GM19193 (cell line): ENCODE results near the gene ZNF384.

Source experiments
- POLR2A ChIP-seq: IDR thresholded peaks from 4 replicates; pipeline ENCODE4 v1.6.1; 2011; ENCODE audit not compliant: insufficient read depth, insufficient read length; ENCODE audit errors: extremely low read depth

ZNF384 gene

GRCh38 chr12:6644257-6644596 is 44.9 kb downstream of the ZNF384 start:
- peak; percentile 41 for TF ChIP-seq POLR2A

- peak; percentile 25 for TF ChIP-seq POLR2A
These were observed 45.5 kb downstream of the ZNF384 start for GRCh38 chr12:6643569-6644256.

DNA sequence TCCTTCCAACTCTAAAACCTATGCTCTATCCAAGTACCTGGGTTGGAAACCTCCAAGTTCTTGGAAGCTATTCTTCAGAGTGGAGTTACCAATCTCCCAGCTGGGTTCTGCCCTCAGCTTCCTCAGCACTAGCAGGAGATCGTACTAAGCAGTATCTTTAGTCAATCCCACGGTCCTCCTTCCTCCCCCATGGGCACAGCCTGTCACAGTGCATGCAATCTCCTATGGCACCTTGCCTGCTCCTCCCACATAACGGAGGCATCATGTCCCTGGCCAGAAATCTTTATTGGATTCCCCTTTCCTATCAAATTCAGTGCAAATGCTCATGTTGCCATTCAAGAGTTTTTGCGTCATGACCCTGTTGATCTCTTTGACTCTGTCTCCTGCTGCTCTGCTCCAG is 48.0 kb downstream of the ZNF384 start:
- TF ChIP-seq POLR2A = no peak

GRCh38 chr12:6640497-6640896 is 48.7 kb downstream of the ZNF384 start:
- TF ChIP-seq POLR2A = no peak

DNA sequence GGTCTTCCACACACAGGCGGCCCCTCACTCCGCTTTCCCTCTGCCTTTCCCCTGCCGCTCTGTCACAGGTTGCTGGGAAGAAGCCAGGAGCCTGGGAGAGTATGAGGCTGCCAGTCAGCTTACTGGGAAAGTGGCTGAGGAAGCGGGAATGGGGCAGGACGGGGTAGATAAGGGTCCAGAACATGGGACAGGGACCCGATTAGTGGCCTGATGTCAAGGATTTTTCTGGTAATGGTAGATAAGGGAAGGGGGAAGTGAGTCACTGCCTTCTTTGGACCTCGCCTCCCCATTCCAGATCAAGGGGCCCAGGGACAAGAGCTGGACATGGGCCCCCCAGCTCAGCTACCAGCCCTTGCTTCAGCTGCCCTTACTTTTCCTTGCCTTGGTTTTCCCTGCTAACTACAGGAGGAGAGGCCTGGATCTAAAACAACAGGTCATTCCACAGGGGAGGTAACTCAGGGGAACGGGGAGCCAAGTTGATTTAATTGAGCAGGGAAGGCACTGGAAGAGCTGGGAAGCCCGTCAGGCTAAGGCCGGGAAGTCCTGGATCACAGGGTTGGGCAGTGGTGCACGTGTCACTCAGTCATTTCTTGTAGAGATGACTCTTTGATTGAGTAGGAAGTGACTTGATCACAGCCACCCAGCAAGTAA is 49.9 kb downstream of the ZNF384 start:
- no peak for TF ChIP-seq POLR2A

DNA sequence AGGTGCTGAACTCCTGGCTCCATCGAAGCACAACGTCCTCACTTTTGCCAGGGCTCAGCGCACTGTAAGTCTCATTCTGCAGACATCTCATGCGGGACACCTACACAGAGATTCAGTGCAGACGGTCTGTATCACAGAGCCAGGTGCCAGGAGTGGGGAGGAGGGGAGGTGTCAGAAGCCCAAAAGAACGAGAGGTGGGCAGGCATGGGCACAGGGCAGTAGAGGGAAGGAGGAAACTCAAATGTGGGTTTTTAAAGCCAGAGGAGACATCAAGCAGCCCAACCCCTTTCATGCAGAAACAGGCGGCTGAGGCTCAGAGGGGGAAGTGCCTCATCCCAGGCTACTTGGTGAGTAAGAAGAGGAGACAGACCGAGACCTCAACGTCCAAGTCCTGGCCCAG is 50.9 kb downstream of the ZNF384 start:
- TF ChIP-seq POLR2A = no peak

DNA sequence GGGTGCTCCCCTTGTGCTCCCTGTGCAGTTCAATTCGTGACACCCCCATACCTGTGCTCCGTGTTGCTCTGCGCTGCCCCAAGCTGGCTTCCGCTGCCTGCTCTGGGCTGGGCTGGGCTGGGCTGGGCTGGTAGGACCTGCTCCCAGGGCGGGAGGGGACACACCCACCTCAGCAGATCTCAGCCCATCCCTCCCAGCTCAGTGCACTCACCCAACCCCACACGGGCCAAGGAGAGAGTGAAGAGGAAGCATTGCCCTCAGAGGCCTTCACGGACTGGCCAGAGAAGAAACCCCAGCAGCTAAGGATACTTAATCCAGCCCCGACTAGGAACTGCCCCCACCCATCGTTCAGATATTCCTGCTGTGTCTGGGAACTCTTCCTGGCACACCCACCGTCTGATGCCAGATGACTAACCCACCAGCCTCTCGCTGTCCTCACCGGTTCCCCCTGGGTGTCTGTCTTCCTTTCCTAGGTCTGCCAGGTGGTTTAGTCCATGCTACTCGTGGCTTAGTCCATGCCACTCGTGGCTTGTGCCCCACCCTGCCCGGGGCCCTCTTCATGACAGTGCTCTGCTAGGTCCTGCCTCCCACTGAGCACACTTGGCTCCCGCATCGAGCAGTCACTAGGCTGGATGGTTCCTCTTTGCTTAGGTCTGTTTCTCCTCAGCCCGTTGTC is 53.2 kb downstream of the ZNF384 start, which contains the start of gene LPAR5:
Gene LPAR5 (minus strand): TSS at position 104 of the 676 bp plus-strand sequence. CDS start 14,711 bp downstream, outside the sequence.
- TF ChIP-seq POLR2A = peak; percentile 61

DNA sequence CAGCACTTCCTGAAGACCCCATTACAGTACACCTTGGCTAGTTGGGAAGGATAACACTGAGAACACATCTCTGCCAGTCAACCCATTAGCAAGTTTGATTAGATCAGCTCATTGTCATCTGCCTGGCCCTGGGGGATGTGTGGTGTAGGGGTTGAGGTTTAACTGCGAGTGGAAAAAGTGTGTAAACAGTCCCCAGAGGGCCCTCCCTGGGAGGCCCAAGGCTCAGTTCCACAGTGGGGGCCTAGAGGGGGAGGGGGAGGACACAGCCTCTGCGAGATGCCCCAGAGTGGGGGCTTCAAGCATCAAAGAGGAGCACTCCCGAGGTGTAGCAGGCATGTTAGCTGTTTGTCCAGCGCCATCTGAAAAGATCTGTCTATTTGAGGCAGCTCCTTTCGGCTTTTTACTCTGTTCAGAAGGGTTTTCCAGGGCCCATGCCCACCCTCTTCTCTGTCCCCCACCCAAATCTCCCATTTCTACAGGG is 53.8 kb downstream of the ZNF384 start:
- TF ChIP-seq POLR2A = no peak

DNA sequence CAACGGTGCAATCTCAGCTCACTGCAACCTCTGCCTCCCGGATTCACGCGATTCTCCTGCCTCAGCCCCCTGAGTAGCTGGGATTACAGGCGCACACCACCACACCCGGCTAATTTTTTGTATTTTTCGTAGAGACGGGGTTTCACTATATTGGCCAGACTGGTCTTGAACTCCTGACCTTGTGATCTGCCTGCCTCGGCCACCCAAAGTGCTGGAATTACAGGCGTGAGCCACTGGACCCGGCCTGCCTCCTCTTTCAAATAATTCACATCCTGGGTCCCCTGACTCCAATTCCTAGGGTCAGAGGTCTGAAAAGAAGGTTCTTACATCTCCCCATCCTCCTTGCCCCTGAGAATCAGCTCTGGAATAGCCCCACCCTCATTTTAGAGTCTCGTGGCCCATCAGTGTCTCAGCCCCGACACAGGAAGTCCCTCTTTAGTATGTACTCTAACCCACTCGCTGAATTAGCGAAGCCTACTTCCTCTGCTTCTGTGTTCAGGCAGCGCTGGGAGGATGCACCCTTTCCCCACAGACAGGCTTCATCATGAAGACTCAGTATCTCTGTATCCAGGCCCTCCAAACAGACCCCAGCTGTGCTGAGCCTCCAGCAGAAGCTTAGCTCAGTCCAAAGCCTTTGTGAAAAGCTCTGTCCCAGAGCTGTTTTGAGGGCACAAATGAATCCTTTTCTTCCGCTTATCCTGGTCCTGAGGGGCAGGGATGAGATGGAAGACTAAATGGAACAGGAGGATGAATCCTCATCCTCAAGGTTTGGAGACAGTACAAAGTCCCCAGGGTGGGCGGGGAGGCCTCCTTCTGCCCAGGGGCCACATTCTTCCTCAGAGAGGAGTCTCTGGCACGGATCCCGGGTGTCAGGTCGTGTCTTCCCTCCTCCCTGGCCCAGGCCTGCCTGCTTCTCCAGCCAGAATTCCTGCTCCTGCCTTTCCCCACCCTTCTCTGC is 56.9 kb downstream of the ZNF384 start:
- peak; percentile 78 for TF ChIP-seq POLR2A

DNA sequence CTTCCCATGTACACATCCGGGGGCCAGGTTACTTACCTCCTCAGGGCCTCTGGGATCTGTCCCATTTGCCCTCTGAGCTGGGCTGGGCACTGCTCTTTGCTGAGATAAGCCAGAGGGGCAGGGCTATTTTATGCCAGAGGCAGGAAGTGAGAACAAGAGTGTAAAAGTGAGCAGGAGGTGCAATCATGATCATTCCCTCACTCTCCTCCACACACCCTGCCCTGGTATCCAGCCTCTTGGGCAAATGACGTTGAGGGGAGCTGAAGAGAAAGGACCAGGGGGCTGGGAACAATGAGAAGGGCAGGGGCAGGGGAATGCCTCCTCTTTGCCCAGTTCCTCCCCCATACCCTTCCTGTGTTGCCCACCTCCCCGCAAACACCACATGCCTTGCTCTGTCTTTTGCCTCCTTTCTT is 57.6 kb downstream of the ZNF384 start:
- TF ChIP-seq POLR2A = peak; percentile 40

DNA sequence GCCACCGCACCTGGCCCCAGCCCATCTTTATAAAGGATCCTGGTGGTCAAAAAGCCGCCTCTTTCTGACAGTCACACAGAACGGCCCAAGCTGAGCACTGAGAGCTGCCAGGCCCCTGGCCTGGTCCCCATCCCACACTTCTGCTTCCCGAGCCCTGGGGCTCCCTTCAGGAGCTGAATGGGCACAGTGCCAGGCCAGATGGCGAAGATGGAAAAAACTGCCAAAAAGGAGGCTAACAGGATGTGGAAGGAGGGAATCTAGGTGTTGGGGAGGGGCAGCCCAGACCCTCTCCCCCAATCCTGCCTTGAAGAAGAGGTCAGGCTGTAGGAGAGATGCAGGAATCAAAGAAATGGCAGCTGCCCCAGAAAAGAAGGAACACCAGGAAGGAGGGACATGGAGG is 58.4 kb downstream of the ZNF384 start:
- TF ChIP-seq POLR2A = no peak

DNA sequence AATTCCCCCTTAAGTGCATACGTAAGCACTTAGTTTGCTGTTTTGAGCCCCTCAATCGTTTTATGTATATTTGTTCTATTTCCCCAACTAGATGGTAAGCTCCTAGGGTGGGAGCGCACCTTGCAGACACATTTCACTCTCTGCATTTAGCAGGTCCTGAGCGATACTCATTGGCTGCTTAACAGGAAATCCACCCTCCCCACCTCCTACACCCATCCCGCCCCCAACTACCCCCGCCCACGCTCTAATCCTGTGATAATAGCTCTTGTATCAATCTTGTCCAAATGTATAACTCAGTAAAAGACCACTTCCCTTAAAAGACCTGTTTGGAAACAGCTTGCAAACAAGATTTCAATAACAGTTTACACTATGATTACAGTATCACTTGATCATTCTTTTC is 61.6 kb downstream of the ZNF384 start:
- TF ChIP-seq POLR2A = no peak

DNA sequence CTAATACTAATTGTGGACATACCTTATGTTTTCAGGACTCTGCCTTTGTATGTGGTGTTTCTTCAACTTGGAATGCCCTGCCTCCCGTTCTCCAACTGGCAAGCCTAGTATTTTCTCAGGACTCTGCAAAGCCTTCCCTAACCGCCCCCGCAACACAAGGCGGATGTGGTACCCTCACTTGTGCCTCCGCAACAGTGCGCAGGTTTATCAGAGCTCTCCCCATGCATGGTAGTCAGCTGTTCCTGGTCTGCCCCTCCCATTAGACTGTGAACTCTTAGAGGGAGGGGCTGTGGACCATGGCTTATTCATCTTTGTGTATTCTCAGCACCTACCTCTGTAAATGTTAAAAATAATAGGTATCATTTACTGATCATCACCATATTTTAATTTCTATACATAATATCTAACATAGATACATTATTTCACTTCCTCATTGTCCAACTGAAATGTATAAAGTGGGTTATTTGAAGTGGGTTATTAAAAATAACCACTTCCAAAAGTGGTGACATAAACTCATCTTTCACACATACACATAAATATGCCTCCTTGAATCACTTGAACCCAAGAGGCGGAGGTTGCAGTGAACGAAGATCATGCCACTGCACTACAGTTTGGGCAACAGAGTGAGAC is 62.4 kb downstream of the ZNF384 start:
- no peak for TF ChIP-seq POLR2A

DNA sequence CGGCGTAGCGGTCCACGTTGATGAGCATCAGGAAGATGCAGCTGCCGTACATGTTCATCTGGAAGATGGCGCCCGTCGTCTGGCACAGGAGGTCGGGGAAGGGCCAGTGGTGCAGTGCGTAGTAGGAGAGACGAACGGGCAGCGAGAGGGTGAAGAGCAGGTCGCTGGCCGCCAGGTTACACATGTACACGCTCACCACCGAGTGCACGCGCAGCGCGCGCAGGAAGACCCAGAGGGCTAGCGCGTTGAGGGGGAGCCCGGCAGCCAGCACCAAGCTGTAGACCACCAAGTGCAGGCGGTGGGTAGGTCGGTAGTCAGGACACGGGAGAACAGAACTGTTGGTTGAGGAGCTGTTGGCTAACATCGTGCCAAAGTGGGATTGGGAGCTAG is 68.3 kb downstream of the ZNF384 start:
- TF ChIP-seq POLR2A = no peak
